CD4-positive, alpha-beta T cell treated with Interferon gamma for 1 hour (primary cell): ENCODE measurements around the gene TP53I3.
A peak's percentile ranks its signal among the peaks of the same experiment; 100 is the strongest.
"Not testable (repeated sequence)": the region's sequence is repeated elsewhere in the genome, so short reads cannot be mapped to it uniquely, and the experiment has no call there.

Experiments used
- DNase-seq: peaks from one replicate; pipeline ENCODE4 v3.0.0-alpha.2; 2020

The TP53I3 gene

GRCh38 chr2:24084386-24085199, at the start of gene TP53I3:
TSS of gene TP53I3 (minus strand) at chr2:24084834. CDS start at chr2:24084326, 508 bp downstream.
- DNase-seq = peak; percentile 76

GRCh38 chr2:24132543-24132942, 47.9 kb upstream of the TP53I3 start:
- DNase-seq = no peak

GRCh38 chr2:24125956-24126355, 41.3 kb upstream of the TP53I3 start:
- DNase-seq = no peak

GRCh38 chr2:24123922-24124580, 39.4 kb upstream of the TP53I3 start:
- no peak for DNase-seq

GRCh38 chr2:24123195-24123921, 38.7 kb upstream of the TP53I3 start, which contains the start of the genes FAM228B and PFN4:
TSS of gene FAM228B (plus strand) at chr2:24123469. CDS start at chr2:24124362, 893 bp downstream.
TSS of gene PFN4 (minus strand) at chr2:24123334. CDS start at chr2:24122535, 799 bp downstream.
- peak; percentile 70 for DNase-seq

GRCh38 chr2:24122366-24123194, 37.9 kb upstream of the TP53I3 start:
- no peak for DNase-seq

- DNase-seq = no peak
Measured at GRCh38 chr2:24121469-24121868, 36.8 kb upstream of the TP53I3 start.

DNA sequence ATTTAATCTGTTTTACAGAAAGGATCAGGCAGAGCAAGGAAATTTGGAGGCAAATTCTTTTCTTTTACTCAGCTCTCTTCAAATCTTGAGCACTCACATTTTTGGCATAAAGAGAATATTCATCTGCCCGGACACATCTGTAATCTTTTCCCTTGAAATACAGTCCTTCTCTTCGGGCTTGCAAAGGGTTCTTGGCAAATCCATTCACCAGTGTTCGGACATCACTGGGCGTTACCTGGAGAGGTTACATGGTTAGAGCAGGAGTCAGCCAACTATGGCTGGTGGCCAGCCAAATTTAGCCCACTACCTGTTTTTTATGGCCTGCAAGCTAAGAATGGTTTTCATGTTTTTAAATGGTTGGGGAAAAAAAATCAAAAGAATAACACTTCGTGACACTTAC, 36.4 kb upstream of the TP53I3 start:
- no peak for DNase-seq

GRCh38 chr2:24117902-24118301, 33.3 kb upstream of the TP53I3 start:
- no peak for DNase-seq

DNA sequence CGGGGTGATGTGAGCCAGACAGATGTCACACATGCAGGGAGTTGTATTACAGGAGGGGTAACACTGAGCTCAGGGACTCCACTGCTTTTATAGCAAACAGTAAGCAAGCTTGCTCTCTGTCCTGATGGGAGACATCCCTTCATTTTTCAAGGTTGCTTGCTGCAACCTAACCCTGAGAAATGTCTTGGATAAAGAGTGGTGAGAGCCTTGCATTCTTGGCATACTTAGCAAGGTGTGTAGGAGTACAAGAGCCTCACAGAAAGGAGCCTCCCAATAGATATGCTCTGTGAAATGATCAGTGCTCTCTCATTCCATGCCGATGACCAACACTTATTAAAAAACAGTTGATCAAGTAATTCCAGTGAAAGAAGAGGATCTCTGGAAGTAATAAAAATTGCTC, 30.4 kb upstream of the TP53I3 start:
- no peak for DNase-seq

- no peak for DNase-seq
Measured at GRCh38 chr2:24111407-24111901, 26.8 kb upstream of the TP53I3 start.

- DNase-seq = no peak
Measured at GRCh38 chr2:24110660-24111303, 26.1 kb upstream of the TP53I3 start.

- not testable (repeated sequence) for DNase-seq
Measured at GRCh38 chr2:24109431-24109830, 24.8 kb upstream of the TP53I3 start.

- DNase-seq = no peak
Measured at GRCh38 chr2:24107336-24107735, 22.7 kb upstream of the TP53I3 start.

GRCh38 chr2:24106786-24107185, 22.2 kb upstream of the TP53I3 start:
- DNase-seq = no peak

- DNase-seq = no peak
Measured at GRCh38 chr2:24105816-24106215, 21.2 kb upstream of the TP53I3 start.

DNA sequence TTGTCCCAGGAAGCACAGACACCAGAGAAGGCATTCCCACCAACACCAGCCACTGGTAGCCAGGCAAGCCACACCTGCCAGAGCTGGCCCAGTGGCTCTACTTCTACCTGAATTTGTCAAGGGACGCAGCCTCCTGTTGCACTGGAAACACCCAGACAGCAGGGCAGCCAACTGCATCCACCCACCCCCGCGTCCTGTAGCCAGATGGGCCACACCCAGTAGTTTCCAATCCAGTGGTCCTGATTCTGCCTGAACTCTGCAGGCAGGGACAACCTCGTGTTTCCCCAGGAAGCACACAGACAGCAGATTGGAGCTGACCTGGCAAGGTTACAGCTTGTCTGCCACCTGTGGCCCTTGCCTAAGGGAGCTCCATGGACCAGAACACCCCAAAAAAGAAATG, 20.3 kb upstream of the TP53I3 start:
- DNase-seq = no peak

DNA sequence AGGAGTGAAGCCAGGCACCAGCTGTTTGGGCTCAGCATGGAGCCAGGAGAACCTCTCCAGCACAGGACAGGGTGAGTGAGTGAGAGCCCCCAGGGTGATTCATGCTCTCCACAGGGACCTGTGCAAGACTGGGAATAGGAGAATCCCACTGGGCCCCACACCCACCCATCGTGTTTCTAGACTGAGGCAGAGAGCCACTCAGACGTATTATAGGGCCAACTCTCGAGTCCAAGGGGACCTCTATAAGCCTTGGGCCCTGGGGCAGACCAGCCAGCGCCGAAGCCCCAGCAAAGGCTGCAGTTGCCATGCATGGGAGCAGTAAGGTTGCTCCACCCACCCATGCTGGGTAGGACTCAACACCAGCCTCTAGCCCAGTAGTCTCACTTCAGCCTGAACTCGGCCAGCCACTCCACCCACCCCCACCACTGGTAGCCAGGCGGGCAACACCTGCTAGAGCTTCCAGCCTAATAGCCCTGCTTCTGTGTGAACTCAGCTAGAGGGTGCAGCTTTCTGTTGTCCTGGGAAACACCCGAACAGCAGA, 19.5 kb upstream of the TP53I3 start:
- DNase-seq = no peak

GRCh38 chr2:24102677-24103076, 18.0 kb upstream of the TP53I3 start:
- no peak for DNase-seq

DNA sequence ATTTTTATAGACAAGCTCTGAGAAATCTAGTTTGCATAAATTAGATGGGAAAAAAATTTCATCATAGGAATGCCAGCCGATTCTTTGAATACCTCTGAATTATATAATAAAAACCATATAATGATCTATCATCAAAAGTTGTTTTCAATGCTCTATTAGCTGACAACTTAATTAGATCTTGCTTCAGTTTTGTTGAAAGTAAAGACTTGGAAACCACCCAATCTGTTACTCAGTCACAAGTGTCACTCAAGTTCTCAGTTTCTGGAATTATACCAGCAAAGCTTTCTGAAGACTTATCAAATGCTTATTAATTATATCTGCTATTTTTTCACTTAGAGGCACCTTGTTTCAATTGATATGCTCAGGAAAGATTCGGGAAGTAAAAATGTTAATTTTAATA, 17.4 kb upstream of the TP53I3 start:
- no peak for DNase-seq

- DNase-seq = not testable (repeated sequence)
Measured at GRCh38 chr2:24100732-24101131, 16.1 kb upstream of the TP53I3 start.
